ENCODE measurements around the gene FLVCR2. TPM values are rescaled to one million over a fixed set of nuclear protein-coding genes. Genes with fewer than 3 reads are reported as not detected.

FLVCR2 gene
- total RNA-seq, 4 donors from 2014 or later, result 5.1 to 65.5 (median 14.5) TPM

DNA sequence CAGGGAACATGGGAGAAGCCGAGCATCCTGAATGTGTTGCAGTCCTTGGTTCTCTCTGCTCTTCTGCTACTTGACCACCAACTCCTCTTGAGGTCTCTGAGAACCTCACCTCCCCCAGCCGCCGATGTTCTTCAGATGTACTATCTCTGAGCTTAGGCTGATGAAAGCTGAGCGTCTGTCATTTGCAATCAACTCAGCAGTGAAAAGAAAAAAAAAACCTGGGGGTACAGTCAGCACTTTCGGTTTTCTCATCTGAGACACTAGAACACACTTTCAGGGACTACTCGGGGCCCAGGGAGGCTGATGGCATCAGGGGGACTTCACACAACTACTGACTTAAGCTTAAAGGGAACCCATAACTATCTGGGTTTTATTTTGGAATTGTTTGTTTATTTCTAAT is 9.6 kb upstream of the FLVCR2 start:
- DNase-seq, result no peak
- no peaks in the 10 kb centered on the region for H3K9me3 ChIP-seq
- H3K4me1 ChIP-seq, result peaks cover 14 to 22% of the 10 kb centered on the region in 2 donors
- no peak for ATAC-seq
- in situ Hi-C loops (cut with MboI; ENCODE audit: low sequenced_read_pairs in 4 of 4), result no loop called here
- intact Hi-C loops (cut with DNase I; ENCODE audit: low total_unique reads), result no loop called here
- TF ChIP-seq, protein P1, sequence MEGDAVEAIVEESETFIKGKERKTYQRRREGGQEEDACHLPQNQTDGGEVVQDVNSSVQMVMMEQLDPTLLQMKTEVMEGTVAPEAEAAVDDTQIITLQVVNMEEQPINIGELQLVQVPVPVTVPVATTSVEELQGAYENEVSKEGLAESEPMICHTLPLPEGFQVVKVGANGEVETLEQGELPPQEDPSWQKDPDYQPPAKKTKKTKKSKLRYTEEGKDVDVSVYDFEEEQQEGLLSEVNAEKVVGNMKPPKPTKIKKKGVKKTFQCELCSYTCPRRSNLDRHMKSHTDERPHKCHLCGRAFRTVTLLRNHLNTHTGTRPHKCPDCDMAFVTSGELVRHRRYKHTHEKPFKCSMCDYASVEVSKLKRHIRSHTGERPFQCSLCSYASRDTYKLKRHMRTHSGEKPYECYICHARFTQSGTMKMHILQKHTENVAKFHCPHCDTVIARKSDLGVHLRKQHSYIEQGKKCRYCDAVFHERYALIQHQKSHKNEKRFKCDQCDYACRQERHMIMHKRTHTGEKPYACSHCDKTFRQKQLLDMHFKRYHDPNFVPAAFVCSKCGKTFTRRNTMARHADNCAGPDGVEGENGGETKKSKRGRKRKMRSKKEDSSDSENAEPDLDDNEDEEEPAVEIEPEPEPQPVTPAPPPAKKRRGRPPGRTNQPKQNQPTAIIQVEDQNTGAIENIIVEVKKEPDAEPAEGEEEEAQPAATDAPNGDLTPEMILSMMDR (IDR thresholded peaks at IDR 0.05 in 4 of 5, conservative IDR thresholded peaks at IDR 0.05 in 1 of 5), result no peak
- no peak for TF ChIP-seq POLR2A (IDR thresholded peaks at IDR 0.05)
- H3K36me3 ChIP-seq, result no peaks in the 10 kb centered on the region
- no peaks in the 10 kb centered on the region for H3K27me3 ChIP-seq
- no peak overlapping the region for H3K4me3 ChIP-seq
- H3K27ac ChIP-seq, result no peak overlapping the region

DNA sequence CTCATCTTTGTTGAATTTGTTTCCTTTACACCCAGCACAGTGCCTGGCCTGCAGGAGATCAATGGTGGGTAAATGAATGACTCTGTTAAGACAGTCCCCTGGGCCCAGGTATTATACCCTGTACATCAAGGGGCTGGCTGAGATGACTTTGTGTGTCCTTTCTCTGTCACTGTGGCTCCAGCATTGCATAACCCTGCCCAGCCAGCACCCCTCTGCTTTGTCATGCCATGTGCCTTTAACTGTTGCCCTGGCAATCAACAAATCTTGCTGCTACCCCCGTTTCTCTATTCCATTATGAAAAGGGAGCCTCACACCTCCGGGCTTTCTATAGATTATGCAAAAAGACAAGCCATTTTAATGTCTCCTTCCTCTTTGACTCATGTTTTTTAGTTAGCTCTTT is 7.6 kb upstream of the FLVCR2 start:
- in situ Hi-C loops (cut with MboI; ENCODE audit: low sequenced_read_pairs in 4 of 4) (no loop called here), intact Hi-C loops (cut with DNase I; ENCODE audit: low total_unique reads) (no loop called here)
- ATAC-seq, result no peak
- Histone ChIP-seq H3K9me3 (no peaks in the 10 kb centered on the region), H3K27ac (no peak overlapping the region), H3K27me3 (no peaks in the 10 kb centered on the region), H3K4me3 (no peak overlapping the region), H3K4me1 (peaks cover 0 to 5% of the 10 kb centered on the region in 2 donors), H3K36me3 (no peaks in the 10 kb centered on the region)
- TF ChIP-seq, protein P1 (IDR thresholded peaks at IDR 0.05 in 4 of 5, conservative IDR thresholded peaks at IDR 0.05 in 1 of 5), result no peak
- no peak for TF ChIP-seq POLR2A (IDR thresholded peaks at IDR 0.05)
- no peak for DNase-seq

DNA sequence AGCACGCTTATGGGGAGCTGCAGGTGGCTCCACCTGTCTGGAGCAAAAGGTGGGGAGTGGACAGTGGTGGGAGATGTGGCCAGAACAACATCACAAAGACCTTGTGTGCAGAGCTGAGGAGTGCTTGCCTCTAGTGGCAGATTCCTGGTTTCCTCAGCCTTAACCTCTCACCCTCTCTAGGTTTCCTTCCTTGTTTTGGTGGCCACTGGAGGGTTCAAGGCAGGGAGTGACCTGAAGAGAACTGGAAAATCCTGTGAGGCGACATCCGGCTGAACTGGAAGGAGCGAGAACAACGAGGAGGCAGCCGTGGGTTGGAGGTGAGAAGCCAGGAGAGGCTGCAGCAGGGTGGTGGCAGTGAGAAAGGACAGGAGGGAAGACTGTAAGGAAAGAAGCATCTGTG is 6.3 kb upstream of the FLVCR2 start:
- H3K4me3 ChIP-seq, result no peak overlapping the region
- no peak overlapping the region for H3K27ac ChIP-seq
- no peaks in the 10 kb centered on the region for H3K27me3 ChIP-seq
- H3K36me3 ChIP-seq, result no peaks in the 10 kb centered on the region
- intact Hi-C loops (cut with DNase I; ENCODE audit: low total_unique reads) (no loop called here), in situ Hi-C loops (cut with MboI; ENCODE audit: low sequenced_read_pairs in 4 of 4) (no loop called here)
- TF ChIP-seq POLR2A (IDR thresholded peaks at IDR 0.05), result no peak
- TF ChIP-seq, protein P1 (IDR thresholded peaks at IDR 0.05 in 4 of 5, conservative IDR thresholded peaks at IDR 0.05 in 1 of 5), result no peak
- DNase-seq, result no peak
- no peak for ATAC-seq
- no peaks in the 10 kb centered on the region for H3K9me3 ChIP-seq
- H3K4me1 ChIP-seq, result no peaks in the 10 kb centered on the region

DNA sequence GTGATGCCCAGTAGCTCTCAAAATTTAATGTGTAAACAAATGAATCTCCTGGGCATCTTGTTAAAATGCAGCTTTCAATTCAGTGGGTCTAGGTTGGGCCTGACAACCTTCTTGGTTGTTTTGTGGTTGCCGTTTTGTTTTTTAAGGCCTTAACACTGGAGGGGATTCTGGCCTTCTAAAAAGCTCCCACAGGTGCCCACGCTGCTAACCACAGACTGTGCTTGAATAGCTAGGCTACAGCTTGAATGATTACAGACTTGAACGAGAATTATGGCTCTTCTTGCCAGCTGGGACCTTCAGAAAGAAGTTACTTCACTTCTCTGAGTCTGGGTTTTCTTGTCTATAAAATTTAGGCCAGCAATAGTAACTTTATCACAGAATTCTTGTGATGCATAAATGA is 1.3 kb upstream of the FLVCR2 start:
- Histone ChIP-seq H3K27ac (peak overlapping the region; percentile 90 to 95 (median 93)), H3K9me3 (no peaks in the 10 kb centered on the region), H3K4me3 (no peak overlapping the region), H3K4me1 (peaks cover 19 to 26% of the 10 kb centered on the region in 2 donors), H3K27me3 (no peaks in the 10 kb centered on the region), H3K36me3 (no peaks in the 10 kb centered on the region)
- no peak for DNase-seq
- ATAC-seq, result no peak
- in situ Hi-C loops (cut with MboI; ENCODE audit: low sequenced_read_pairs in 4 of 4) (loop anchor here (5.0 kb wide), 1 partner anchor 75 kb away; no protein-coding TSS in a partner anchor), intact Hi-C loops (cut with DNase I; ENCODE audit: low total_unique reads) (loop anchor here (1.0 to 5.0 kb wide), 2 partner anchors 77 to 405 kb away; partner anchors contain the start of gene TGFB3)
- TF ChIP-seq, protein P1 (IDR thresholded peaks at IDR 0.05 in 4 of 5, conservative IDR thresholded peaks at IDR 0.05 in 1 of 5), result no peak
- TF ChIP-seq POLR2A (IDR thresholded peaks at IDR 0.05), result no peak

DNA sequence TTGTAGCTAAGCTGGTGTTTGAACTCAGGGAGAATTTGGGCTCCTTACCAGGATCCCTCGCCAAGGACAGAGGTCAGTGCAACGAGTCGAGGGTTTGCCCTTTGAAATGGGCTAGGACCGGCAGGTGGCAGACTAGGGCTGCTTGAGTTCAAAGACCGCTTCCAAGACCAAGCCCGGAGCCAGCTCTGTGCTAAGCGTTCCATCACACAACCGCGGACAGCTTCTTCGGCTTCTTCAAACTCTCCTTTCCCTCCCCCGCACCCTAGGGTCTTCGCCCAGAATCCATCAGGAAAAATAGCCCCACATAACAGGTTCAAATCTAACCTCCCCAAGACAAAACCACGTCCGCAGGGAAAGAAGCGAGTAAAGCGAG is 705 bp upstream of the FLVCR2 start:
- DNase-seq (peak; percentile 83 to 91), ATAC-seq (peak; percentile 76 to 81)

More for the DNA sequence above, 705 bp upstream of the FLVCR2 start:
- TF ChIP-seq, protein P1 (IDR thresholded peaks at IDR 0.05 in 4 of 5, conservative IDR thresholded peaks at IDR 0.05 in 1 of 5), result peak; percentile 63 to 87 (median 78)
- TF ChIP-seq POLR2A (IDR thresholded peaks at IDR 0.05), result no peak
- no peaks in the 10 kb centered on the region for H3K27me3 ChIP-seq
- no peaks in the 10 kb centered on the region for H3K9me3 ChIP-seq
- intact Hi-C loops (cut with DNase I; ENCODE audit: low total_unique reads), result loop anchor here (1.0 to 5.0 kb wide), 5 partner anchors 71 to 913 kb away; partner anchors contain the start of gene TGFB3
- in situ Hi-C loops (cut with MboI; ENCODE audit: low sequenced_read_pairs in 4 of 4), result loop anchor here (5.0 kb wide), 1 partner anchor 75 kb away; no protein-coding TSS in a partner anchor
- H3K4me3 ChIP-seq, result peak overlapping the region; percentile 66 to 75 (median 71)
- H3K27ac ChIP-seq, result peak overlapping the region; percentile 90 to 95 (median 93)
- H3K36me3 ChIP-seq, result no peaks in the 10 kb centered on the region
- peaks cover 21 to 26% of the 10 kb centered on the region in 2 donors for H3K4me1 ChIP-seq

Measured in gastrocnemius medialis (tissue), 4 donors.